ENCODE data around the gene KDM3B. TPM values are rescaled to one million over a fixed set of nuclear protein-coding genes. Genes with fewer than 3 reads are reported as not detected.

Gene KDM3B
- total and polyA plus RNA-seq, 9 of the 15 experiments (the other 6 are each of a cell fraction or from before 2014, with no cell fraction given) = 13.8 to 62.8 (median 41.9) TPM

DNA sequence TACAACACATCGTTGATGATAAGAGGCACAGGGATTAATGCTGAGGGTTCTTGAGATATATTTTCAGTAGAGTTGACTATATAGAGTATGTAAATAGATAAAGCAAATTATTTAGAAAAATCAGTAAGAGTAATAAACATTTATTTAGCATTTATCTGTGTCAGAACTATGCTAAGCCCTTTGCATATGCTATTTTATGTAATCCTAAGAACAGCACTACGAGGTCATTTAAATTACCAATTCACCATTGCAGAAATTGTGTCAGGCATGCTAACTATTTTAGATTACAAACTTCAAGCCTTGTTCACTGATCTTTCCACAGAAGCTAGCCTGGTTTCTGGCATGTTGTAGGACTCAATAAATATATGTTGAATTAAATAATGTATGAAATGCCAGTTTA lies 66.0 kb downstream of the KDM3B start:
- Histone ChIP-seq H3K4me1 (replicated peaks in 1 of 2; ENCODE audit: control insufficient read depth in 2 of 2, insufficient read depth in 2 of 2, low read length in 2 of 2) (no peaks in the 10 kb centered on the region), H2AFZ (ENCODE audit: low read depth, low read length) (no peak overlapping the region), H3K4me2 (ENCODE audit: insufficient read depth, low read length) (no peak overlapping the region), H4K20me1 (replicated peaks; ENCODE audit: control insufficient read depth, insufficient read depth, low read length) (no peaks in the 10 kb centered on the region), H3K9ac (ENCODE audit: insufficient read depth in 1 of 2, low read depth in 2 of 2, low read length in 2 of 2) (no peak overlapping the region), H3K36me3 (ENCODE audit: control insufficient read depth, insufficient read depth, low read length) (peaks cover 88% of the 10 kb centered on the region), H3K27me3 (ENCODE audit: control insufficient read depth in 2 of 2, insufficient read depth in 2 of 2, low read length in 2 of 2) (no peaks in the 10 kb centered on the region), H3K4me3 (no peak overlapping the region), H3K9me3 (replicated peaks; ENCODE audit: control insufficient read depth, insufficient read depth, low read depth, low read length) (no peaks in the 10 kb centered on the region), H3K27ac (ENCODE audit: extremely low read depth, low read depth, low read length) (no peak overlapping the region), H3K9me1 (ENCODE audit: control insufficient read depth, insufficient read depth, low read length) (no peaks in the 10 kb centered on the region), H3K79me2 (ENCODE audit: control insufficient read depth, insufficient read depth, low read length) (no peaks in the 10 kb centered on the region)
- WGBS (ENCODE audit: insufficient coverage, low coverage, missing lambda C conversion rate) = 91% methylated on average over 2 of the region's 2 CpGs
- TF ChIP-seq RAD51 (IDR thresholded peaks at IDR 0.05; ENCODE audit: borderline replicate concordance, low read depth) = no peak
- TF ChIP-seq ZBTB11 (CRISPR knock-in tag; IDR thresholded peaks at IDR 0.05) = no peak
- no peak for TF ChIP-seq ZNF232 (CRISPR knock-in tag; IDR thresholded peaks at IDR 0.05)
- TF ChIP-seq CHCHD3 (CRISPR knock-in tag; IDR thresholded peaks at IDR 0.05) = no peak
- TF ChIP-seq ZC3H4 (CRISPR knock-in tag; IDR thresholded peaks at IDR 0.05; ENCODE audit: borderline replicate concordance) = no peak
- no peak for TF ChIP-seq SNAPC5 (CRISPR knock-in tag; IDR thresholded peaks at IDR 0.05)
- TF ChIP-seq FOXO4 (CRISPR knock-in tag; IDR thresholded peaks at IDR 0.05) = no peak
- TF ChIP-seq LEF1 (IDR thresholded peaks at IDR 0.05) = no peak
- CTCF ChIA-PET (ENCODE audit: low intra/inter-chr PET ratio) = no interaction called here
- in situ Hi-C loops (cut with MboI) = loop anchor here (25.0 kb wide), 1 partner anchor 231 kb away; the partner anchor contains the start of genes BRD8 and KIF20A
- no peak for FAIRE-seq
- POLR2A ChIA-PET = no interaction called here
- no TSS peak for BruUV-seq (replicated peaks)
- intact Hi-C loops (cut with micrococcal nuclease) = no loop called here
- no peak for DNase-seq (ENCODE audit: extremely low read depth in 1 of 4, low spot score in 3 of 4)
- ATAC-seq = no peak
